ENCODE results near the gene PLXDC1.

PLXDC1 gene

DNA sequence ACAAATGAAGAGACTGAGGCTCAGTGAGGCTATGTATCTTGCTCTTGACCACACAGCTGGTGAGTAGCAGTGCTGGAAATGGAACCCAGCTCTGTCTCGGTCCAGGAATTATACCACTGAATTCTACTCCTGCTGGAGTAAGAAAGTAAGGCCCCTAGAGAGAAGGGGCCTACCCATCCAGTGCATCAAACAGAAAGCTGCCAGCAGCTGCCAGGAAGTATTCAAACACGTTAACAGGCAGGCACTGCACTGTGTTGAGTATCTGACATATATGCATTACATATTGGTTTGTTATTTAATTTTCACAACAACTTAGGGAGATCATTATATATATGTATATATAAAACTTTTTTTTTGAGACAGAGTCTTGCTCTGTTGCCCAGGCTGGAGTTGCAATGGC lies 10.5 kb upstream of the PLXDC1 start (continued):
- no peak for TF ChIP-seq ZNF768 (tag by site-specific recombination; IDR thresholded peaks at IDR 0.05)
- TF ChIP-seq GFI1B (tag by site-specific recombination; IDR thresholded peaks at IDR 0.05) = no peak
- no peak for TF ChIP-seq OSR2 (tag by site-specific recombination; IDR thresholded peaks at IDR 0.05)
- TF ChIP-seq ZBTB48 (tag by site-specific recombination; IDR thresholded peaks at IDR 0.05) = no peak
- TF ChIP-seq ZNF10 (tag by site-specific recombination; IDR thresholded peaks at IDR 0.05) = no peak
- TF ChIP-seq ZNF596 (tag by site-specific recombination; IDR thresholded peaks at IDR 0.05) = no peak
- TF ChIP-seq ZNF112 (tag by site-specific recombination; IDR thresholded peaks at IDR 0.05) = no peak

DNA sequence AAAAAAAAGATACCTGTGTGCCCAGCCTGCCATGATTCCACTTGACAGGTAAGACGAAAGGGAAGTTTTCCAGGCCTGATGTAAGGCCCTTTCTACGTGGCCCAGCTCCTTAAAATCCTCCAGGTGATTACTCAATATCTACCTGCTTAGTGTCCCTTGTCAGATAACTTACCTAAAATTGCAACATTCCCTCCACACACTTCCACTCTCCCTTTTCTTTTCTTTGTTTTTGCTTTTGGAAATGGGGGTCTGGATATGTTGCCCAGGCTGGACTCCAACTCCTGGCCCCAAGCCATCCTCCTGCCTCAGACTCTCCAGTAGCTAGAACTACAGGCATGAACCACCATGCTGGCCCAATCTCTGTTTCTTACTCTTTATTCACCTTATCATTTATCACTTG lies 7.2 kb upstream of the PLXDC1 start:
- H3K9me3 ChIP-seq (ENCODE audit: control insufficient read depth, insufficient read depth, low read depth, low read length) = no peaks in the 10 kb centered on the region
- H3K27ac ChIP-seq (ENCODE audit: extremely low read depth, low read depth, low read length) = no peak overlapping the region
- H3K36me3 ChIP-seq (ENCODE audit: control insufficient read depth in 2 of 2, insufficient read depth in 1 of 2, low read length in 2 of 2) = no peaks in the 10 kb centered on the region
- H3K4me1 ChIP-seq (ENCODE audit: control insufficient read depth, insufficient read depth, low read length) = no peaks in the 10 kb centered on the region
- ChIA-PET POLR2A (no interaction called here), CTCF (interaction anchor here (0.6 to 1.1 kb wide), 7 partner anchors 9 to 184 kb away, joined by 3 to 7 read pairs (median 4); no protein-coding TSS in a partner anchor)
- TF ChIP-seq, protein P1, sequence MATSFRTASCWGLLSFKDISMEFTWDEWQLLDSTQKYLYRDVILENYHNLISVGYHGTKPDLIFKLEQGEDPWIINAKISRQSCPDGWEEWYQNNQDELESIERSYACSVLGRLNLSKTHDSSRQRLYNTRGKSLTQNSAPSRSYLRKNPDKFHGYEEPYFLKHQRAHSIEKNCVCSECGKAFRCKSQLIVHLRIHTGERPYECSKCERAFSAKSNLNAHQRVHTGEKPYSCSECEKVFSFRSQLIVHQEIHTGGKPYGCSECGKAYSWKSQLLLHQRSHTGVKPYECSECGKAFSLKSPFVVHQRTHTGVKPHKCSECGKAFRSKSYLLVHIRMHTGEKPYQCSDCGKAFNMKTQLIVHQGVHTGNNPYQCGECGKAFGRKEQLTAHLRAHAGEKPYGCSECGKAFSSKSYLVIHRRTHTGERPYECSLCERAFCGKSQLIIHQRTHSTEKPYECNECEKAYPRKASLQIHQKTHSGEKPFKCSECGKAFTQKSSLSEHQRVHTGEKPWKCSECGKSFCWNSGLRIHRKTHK (tag by site-specific recombination; IDR thresholded peaks at IDR 0.05) = no peak
- TF ChIP-seq ZNF121 (tag by site-specific recombination; IDR thresholded peaks at IDR 0.05) (peak; percentile 66; the same call in 1 of the 2 replicates), ZNF600 (tag by site-specific recombination; IDR thresholded peaks at IDR 0.05) (no peak), ZSCAN23 (tag by site-specific recombination; IDR thresholded peaks at IDR 0.05) (no peak), KLF8 (tag by site-specific recombination; IDR thresholded peaks at IDR 0.05) (no peak), ZFP3 (tag by site-specific recombination; IDR thresholded peaks at IDR 0.05; ENCODE audit: low read depth) (no peak), ZNF366 (tag by site-specific recombination; conservative IDR thresholded peaks at IDR 0.05) (no peak), SP2 (tag by site-specific recombination; IDR thresholded peaks at IDR 0.05) (no peak), ZNF747 (tag by site-specific recombination; IDR thresholded peaks at IDR 0.05) (no peak), ZNF16 (tag by site-specific recombination; IDR thresholded peaks at IDR 0.05; ENCODE audit: low read depth) (no peak), ZNF624 (tag by site-specific recombination; IDR thresholded peaks at IDR 0.05) (no peak), PRDM1 (tag by site-specific recombination; IDR thresholded peaks at IDR 0.05) (0 out of 2 replicates have a peak, but pooled peaks have one; percentile 36)
- TF ChIP-seq, protein P2, sequence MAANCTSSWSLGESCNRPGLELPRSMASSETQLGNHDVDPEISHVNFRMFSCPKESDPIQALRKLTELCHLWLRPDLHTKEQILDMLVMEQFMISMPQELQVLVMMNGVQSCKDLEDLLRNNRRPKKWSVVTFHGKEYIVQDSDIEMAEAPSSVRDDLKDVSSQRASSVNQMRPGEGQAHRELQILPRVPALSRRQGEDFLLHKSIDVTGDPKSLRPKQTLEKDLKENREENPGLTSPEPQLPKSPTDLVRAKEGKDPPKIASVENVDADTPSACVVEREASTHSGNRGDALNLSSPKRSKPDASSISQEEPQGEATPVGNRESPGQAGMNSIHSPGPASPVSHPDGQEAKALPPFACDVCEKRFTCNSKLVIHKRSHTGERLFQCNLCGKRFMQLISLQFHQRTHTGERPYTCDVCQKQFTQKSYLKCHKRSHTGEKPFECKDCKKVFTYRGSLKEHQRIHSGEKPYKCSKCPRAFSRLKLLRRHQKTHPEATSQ (tag by site-specific recombination; IDR thresholded peaks at IDR 0.05) = no peak
- TF ChIP-seq, protein P3, sequence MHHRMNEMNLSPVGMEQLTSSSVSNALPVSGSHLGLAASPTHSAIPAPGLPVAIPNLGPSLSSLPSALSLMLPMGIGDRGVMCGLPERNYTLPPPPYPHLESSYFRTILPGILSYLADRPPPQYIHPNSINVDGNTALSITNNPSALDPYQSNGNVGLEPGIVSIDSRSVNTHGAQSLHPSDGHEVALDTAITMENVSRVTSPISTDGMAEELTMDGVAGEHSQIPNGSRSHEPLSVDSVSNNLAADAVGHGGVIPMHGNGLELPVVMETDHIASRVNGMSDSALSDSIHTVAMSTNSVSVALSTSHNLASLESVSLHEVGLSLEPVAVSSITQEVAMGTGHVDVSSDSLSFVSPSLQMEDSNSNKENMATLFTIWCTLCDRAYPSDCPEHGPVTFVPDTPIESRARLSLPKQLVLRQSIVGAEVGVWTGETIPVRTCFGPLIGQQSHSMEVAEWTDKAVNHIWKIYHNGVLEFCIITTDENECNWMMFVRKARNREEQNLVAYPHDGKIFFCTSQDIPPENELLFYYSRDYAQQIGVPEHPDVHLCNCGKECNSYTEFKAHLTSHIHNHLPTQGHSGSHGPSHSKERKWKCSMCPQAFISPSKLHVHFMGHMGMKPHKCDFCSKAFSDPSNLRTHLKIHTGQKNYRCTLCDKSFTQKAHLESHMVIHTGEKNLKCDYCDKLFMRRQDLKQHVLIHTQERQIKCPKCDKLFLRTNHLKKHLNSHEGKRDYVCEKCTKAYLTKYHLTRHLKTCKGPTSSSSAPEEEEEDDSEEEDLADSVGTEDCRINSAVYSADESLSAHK (tag by site-specific recombination; IDR thresholded peaks at IDR 0.05) = no peak
- TF ChIP-seq, protein P4, sequence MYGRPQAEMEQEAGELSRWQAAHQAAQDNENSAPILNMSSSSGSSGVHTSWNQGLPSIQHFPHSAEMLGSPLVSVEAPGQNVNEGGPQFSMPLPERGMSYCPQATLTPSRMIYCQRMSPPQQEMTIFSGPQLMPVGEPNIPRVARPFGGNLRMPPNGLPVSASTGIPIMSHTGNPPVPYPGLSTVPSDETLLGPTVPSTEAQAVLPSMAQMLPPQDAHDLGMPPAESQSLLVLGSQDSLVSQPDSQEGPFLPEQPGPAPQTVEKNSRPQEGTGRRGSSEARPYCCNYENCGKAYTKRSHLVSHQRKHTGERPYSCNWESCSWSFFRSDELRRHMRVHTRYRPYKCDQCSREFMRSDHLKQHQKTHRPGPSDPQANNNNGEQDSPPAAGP (tag by site-specific recombination; IDR thresholded peaks at IDR 0.05) = no peak
- TF ChIP-seq, protein P5, sequence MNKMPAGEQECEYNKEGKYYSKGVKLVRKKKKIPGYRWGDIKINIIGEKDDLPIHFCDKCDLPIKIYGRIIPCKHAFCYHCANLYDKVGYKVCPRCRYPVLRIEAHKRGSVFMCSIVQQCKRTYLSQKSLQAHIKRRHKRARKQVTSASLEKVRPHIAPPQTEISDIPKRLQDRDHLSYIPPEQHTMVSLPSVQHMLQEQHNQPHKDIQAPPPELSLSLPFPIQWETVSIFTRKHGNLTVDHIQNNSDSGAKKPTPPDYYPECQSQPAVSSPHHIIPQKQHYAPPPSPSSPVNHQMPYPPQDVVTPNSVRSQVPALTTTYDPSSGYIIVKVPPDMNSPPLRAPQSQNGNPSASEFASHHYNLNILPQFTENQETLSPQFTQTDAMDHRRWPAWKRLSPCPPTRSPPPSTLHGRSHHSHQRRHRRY (tag by site-specific recombination; IDR thresholded peaks at IDR 0.05) = no peak
- H3K4me3 ChIP-seq (ENCODE audit: low read depth, low read length) = no peak overlapping the region
